CD4-positive, alpha-beta memory T cell (primary cell): ENCODE data around the gene SLC38A9. TPM values are rescaled to one million over a fixed set of nuclear protein-coding genes. Genes with fewer than 3 reads are reported as not detected.

Experiments
- CTCF ChIA-PET: fragments of 350-600 bp; sonication (Branson Sonifier 250); formaldehyde crosslinking; loops from one replicate; lab custom pipeline; 2021; ENCODE audit warnings: inconsistent platforms; ENCODE audit not compliant: partially characterized antibody; lab: Charles Lee
- POLR2A ChIA-PET: fragments of 350-600 bp; sonication (Branson Sonifier 250); formaldehyde crosslinking; loops from one replicate; lab custom pipeline; 2021; ENCODE audit not compliant: partially characterized antibody; lab: Charles Lee
- DNase-seq, 5 donors: peaks; one replicate each; pipeline versions ENCODE4 v3.0.0 to v3.0.0-alpha.2; 2020 to 2022; ENCODE audit warnings: mixed read lengths in 1 of 5
- H3K27ac ChIP-seq: one replicate; pipeline ENCODE4 v1.7.0; 2013; ENCODE audit warnings: low read depth, low read length
- H3K27me3 ChIP-seq: 2 replicates; pipeline ENCODE4 v1.7.0; 2013; ENCODE audit warnings: mild to moderate bottlenecking, low read length, moderate library complexity; ENCODE audit not compliant: insufficient read depth
- H3K36me3 ChIP-seq: 2 replicates; pipeline ENCODE4 v1.7.0; 2013; ENCODE audit warnings: mild to moderate bottlenecking, low read length, moderate library complexity; ENCODE audit not compliant: insufficient read depth
- H3K4me1 ChIP-seq: 2 replicates; pipeline ENCODE4 v1.7.0; 2013; ENCODE audit warnings: mild to moderate bottlenecking, low read length, moderate library complexity; ENCODE audit not compliant: insufficient read depth
- H3K4me3 ChIP-seq, 2 donors: one replicate each; pipeline ENCODE4 v1.7.0; 2013; ENCODE audit warnings: low read length in 2 of 2, mild to moderate bottlenecking in 1 of 2
- H3K9me3 ChIP-seq, 2 donors: one replicate each; pipeline ENCODE4 v1.7.0; 2013; ENCODE audit warnings: low read length in 2 of 2, control low read depth in 1 of 2; ENCODE audit not compliant: control insufficient read depth in 1 of 2
- H3K27ac Mint-ChIP-seq, 7 donors: one replicate each; pipeline ENCODE4 v1.8.0; 2020 to 2021; ENCODE audit warnings: mixed read lengths in 7 of 7, mild to moderate bottlenecking in 6 of 7, inconsistent platforms in 3 of 7, moderate library complexity in 3 of 7
- H3K27me3 Mint-ChIP-seq, 2 donors: one replicate each; pipeline ENCODE4 v1.8.0; 2020 to 2021; ENCODE audit warnings: mixed read lengths in 2 of 2
- H3K36me3 Mint-ChIP-seq, 2 donors: one replicate each; pipeline ENCODE4 v1.8.0; 2020 to 2021; ENCODE audit warnings: mixed read lengths in 2 of 2, inconsistent platforms in 1 of 2, mild to moderate bottlenecking in 1 of 2
- H3K4me1 Mint-ChIP-seq, 4 donors: one replicate each; pipeline ENCODE4 v1.8.0; 2020 to 2021; ENCODE audit warnings: mixed read lengths in 4 of 4, mild to moderate bottlenecking in 1 of 4
- H3K4me3 Mint-ChIP-seq, 8 donors: one replicate each; pipeline ENCODE4 v1.8.0; 2020 to 2021; ENCODE audit warnings: mixed read lengths in 8 of 8, mild to moderate bottlenecking in 7 of 8, moderate library complexity in 6 of 8, inconsistent platforms in 3 of 8
- H3K9me3 Mint-ChIP-seq, 8 donors: one replicate each; pipeline ENCODE4 v1.8.0; 2020 to 2021; ENCODE audit warnings: mixed read lengths in 8 of 8, mild to moderate bottlenecking in 5 of 8, inconsistent platforms in 3 of 8, moderate library complexity in 1 of 8
- intact Hi-C: fragments of 100-400 bp; cut with micrococcal nuclease; formaldehyde crosslinking; loops from one replicate; pipeline ENCODE4 v1.15.1; 2023
- polyA plus RNA-seq, 2 donors: library from polyadenylated mRNA; unstranded; fragments of 300-500 nt; fragmentation: Illumina TruSeq; gene quantifications; one replicate each; pipeline ENCODE4 v1.2.3, GENCODE V29; 2021
- total RNA-seq, 2 experiments: library from RNA; stranded (reverse); gene quantifications; one replicate each; pipeline ENCODE4 v1.2.3, GENCODE V29; 2021

Gene SLC38A9
- total and polyA plus RNA-seq, 4 experiments from 2014 or later: 7.0 to 28.2 (median 22.0) TPM

DNA sequence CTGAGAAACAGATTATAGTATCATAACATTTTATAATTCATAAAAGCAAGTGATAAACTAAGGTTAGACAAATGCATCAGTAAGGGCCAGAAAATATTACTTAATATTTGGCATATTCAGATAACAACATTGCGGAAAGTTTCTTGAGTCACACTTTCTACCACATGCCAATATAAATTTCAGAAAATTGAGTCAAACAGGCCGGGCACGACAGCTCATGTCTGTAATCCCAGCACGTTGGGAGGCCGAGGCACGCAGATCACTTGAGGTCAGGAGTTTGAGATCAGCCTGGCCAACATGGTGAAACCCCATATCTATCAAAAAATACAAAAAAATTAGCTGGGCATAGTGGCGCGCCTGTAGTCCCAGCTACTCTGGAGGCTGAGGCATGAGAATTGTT, 47.1 kb downstream of the SLC38A9 start:
- no peaks in the 10 kb centered on the region for H3K36me3 ChIP-seq
- no peaks in the 10 kb centered on the region for H3K27me3 ChIP-seq
- no peak overlapping the region for H3K27ac ChIP-seq
- H3K9me3 ChIP-seq: no peaks in the 10 kb centered on the region
- CTCF ChIA-PET: interaction anchor here (0.9 kb wide), 1 partner anchor 13 kb away, joined by 3 read pairs; no protein-coding TSS in a partner anchor
- H3K4me1 Mint-ChIP-seq: no peaks in the 10 kb centered on the region
- no peak overlapping the region for H3K27ac Mint-ChIP-seq
- H3K36me3 Mint-ChIP-seq: peaks cover 19 to 33% of the 10 kb centered on the region in 2 donors
- no peak overlapping the region for H3K4me3 Mint-ChIP-seq
- no peaks in the 10 kb centered on the region for H3K27me3 Mint-ChIP-seq
- intact Hi-C loops: no loop called here
- H3K4me3 ChIP-seq: no peak overlapping the region
- no peak for DNase-seq
- POLR2A ChIA-PET: no interaction called here
- no peaks in the 10 kb centered on the region for H3K9me3 Mint-ChIP-seq
- no peaks in the 10 kb centered on the region for H3K4me1 ChIP-seq

- Histone ChIP-seq H3K4me3 (no peak overlapping the region), H3K27me3 (no peaks in the 10 kb centered on the region), H3K36me3 (no peaks in the 10 kb centered on the region), H3K9me3 (no peaks in the 10 kb centered on the region), H3K4me1 (no peaks in the 10 kb centered on the region), H3K27ac (no peak overlapping the region)
- no peaks in the 10 kb centered on the region for H3K27me3 Mint-ChIP-seq
- no peak overlapping the region for H3K4me3 Mint-ChIP-seq
- intact Hi-C loops: no loop called here
- ChIA-PET CTCF (no interaction called here), POLR2A (no interaction called here)
- no peaks in the 10 kb centered on the region for H3K9me3 Mint-ChIP-seq
- no peak for DNase-seq
- H3K4me1 Mint-ChIP-seq: no peaks in the 10 kb centered on the region
- H3K36me3 Mint-ChIP-seq: peaks cover 12 to 31% of the 10 kb centered on the region in 2 donors
- peak overlapping the region in 1 of 7 donors; percentile 1 for H3K27ac Mint-ChIP-seq
Measured at GRCh38 chr5:55657443-55657842, 54.7 kb downstream of the SLC38A9 start.

GRCh38 chr5:55650386-55650785, 61.7 kb downstream of the SLC38A9 start:
- Mint-ChIP-seq H3K27ac (peak overlapping the region; percentile 7 to 85 (median 43)), H3K36me3 (peaks cover 13 to 38% of the 10 kb centered on the region in 2 donors), H3K4me3 (peak overlapping the region in 6 of 8 donors; percentile 3 to 66 (median 32)), H3K27me3 (no peaks in the 10 kb centered on the region), H3K9me3 (no peaks in the 10 kb centered on the region), H3K4me1 (peaks cover 10 to 26% (median 21%) of the 10 kb centered on the region in 4 donors)
- H3K27me3 ChIP-seq: no peaks in the 10 kb centered on the region
- no peaks in the 10 kb centered on the region for H3K9me3 ChIP-seq
- DNase-seq: peak in 4 of 5 donors; percentile 17 to 50 (median 34)
- H3K27ac ChIP-seq: no peak overlapping the region
- intact Hi-C loops: no loop called here
- H3K4me3 ChIP-seq: no peak overlapping the region
- POLR2A ChIA-PET: interaction anchor here (0.7 to 0.9 kb wide), 2 partner anchors 264 to 342 kb away, joined by 3 read pairs; no protein-coding TSS in a partner anchor
- H3K4me1 ChIP-seq: peaks cover 15% of the 10 kb centered on the region
- H3K36me3 ChIP-seq: no peaks in the 10 kb centered on the region
- CTCF ChIA-PET: no interaction called here

DNA sequence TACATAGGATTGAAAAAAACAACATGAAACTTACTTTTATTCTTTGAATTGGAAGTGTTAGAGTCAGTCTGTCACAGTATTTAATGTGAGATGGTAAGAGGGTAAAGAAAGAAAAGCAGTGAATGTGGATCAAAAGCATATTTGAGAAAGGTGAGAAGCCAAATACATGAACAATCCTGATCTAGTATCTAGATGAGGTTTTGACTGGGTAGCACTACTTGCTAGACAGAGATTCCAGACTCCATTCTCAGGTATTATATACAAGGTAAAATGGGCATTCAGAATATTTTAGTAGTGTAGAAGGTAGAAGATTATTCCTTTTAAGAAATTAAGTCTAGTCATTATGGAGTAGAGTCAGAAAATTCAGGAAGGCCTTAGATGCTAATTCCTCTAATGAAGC, 62.2 kb downstream of the SLC38A9 start:
- no peak for DNase-seq
- H3K27me3 ChIP-seq: no peaks in the 10 kb centered on the region
- H3K36me3 ChIP-seq: no peaks in the 10 kb centered on the region
- Mint-ChIP-seq H3K27ac (peak overlapping the region; percentile 7 to 85 (median 43)), H3K9me3 (no peaks in the 10 kb centered on the region), H3K27me3 (no peaks in the 10 kb centered on the region), H3K4me1 (peaks cover 10 to 26% (median 21%) of the 10 kb centered on the region in 4 donors), H3K36me3 (peaks cover 16 to 41% of the 10 kb centered on the region in 2 donors), H3K4me3 (peak overlapping the region in 5 of 8 donors; percentile 3 to 66 (median 23))
- no peak overlapping the region for H3K27ac ChIP-seq
- intact Hi-C loops: no loop called here
- no peak overlapping the region for H3K4me3 ChIP-seq
- H3K9me3 ChIP-seq: no peaks in the 10 kb centered on the region
- POLR2A ChIA-PET: interaction anchor here (0.7 to 0.9 kb wide), 2 partner anchors 263 to 341 kb away, joined by 3 read pairs; no protein-coding TSS in a partner anchor
- peaks cover 15% of the 10 kb centered on the region for H3K4me1 ChIP-seq
- CTCF ChIA-PET: no interaction called here

DNA sequence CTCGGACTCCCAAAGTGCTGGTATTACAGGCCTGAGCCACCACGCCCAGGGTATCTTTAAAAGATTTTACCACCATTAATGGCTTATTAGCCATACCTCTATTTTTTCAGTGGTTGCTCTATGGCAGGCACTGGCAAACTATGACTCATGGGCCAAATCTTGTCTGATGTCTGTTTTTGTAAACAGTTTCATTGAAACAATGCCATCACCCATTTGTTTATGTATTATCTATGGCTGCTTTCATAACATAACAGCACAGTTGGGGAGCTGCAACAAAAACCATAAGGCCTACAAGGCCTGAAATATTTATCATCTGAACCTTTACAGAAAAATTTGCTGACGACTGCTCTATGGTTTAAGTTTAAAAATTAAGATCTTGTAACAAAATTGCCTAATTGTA, 66.8 kb downstream of the SLC38A9 start:
- H3K36me3 Mint-ChIP-seq: peaks cover 30 to 51% of the 10 kb centered on the region in 2 donors
- H3K4me1 Mint-ChIP-seq: peaks cover 5 to 18% (median 9%) of the 10 kb centered on the region in 4 donors
- intact Hi-C loops: no loop called here
- H3K4me1 ChIP-seq: peaks cover 8% of the 10 kb centered on the region
- no peaks in the 10 kb centered on the region for H3K27me3 ChIP-seq
- no peak overlapping the region for H3K27ac ChIP-seq
- no peaks in the 10 kb centered on the region for H3K9me3 ChIP-seq
- H3K27me3 Mint-ChIP-seq: no peaks in the 10 kb centered on the region
- no peak overlapping the region for H3K27ac Mint-ChIP-seq
- CTCF ChIA-PET: no interaction called here
- POLR2A ChIA-PET: no interaction called here
- H3K4me3 Mint-ChIP-seq: no peak overlapping the region
- no peak for DNase-seq
- no peaks in the 10 kb centered on the region for H3K9me3 Mint-ChIP-seq
- no peak overlapping the region for H3K4me3 ChIP-seq
- no peaks in the 10 kb centered on the region for H3K36me3 ChIP-seq

- H3K36me3 ChIP-seq: no peaks in the 10 kb centered on the region
- ChIA-PET POLR2A (no interaction called here), CTCF (interaction anchor here (0.6 kb wide), 1 partner anchor 331 kb away, joined by 3 read pairs; the partner anchor contains the start of gene DHX29)
Measured at GRCh38 chr5:55638455-55638854, 73.7 kb downstream of the SLC38A9 start.

GRCh38 chr5:55638051-55638450, 74.1 kb downstream of the SLC38A9 start:
- Histone ChIP-seq H3K27me3 (no peaks in the 10 kb centered on the region), H3K9me3 (no peaks in the 10 kb centered on the region), H3K4me1 (no peaks in the 10 kb centered on the region), H3K27ac (no peak overlapping the region), H3K36me3 (no peaks in the 10 kb centered on the region), H3K4me3 (no peak overlapping the region)
- intact Hi-C loops: no loop called here
- no peaks in the 10 kb centered on the region for H3K9me3 Mint-ChIP-seq
- ChIA-PET POLR2A (no interaction called here), CTCF (interaction anchor here (0.6 kb wide), 1 partner anchor 331 kb away, joined by 3 read pairs; the partner anchor contains the start of gene DHX29)
- H3K27ac Mint-ChIP-seq: no peak overlapping the region
- H3K27me3 Mint-ChIP-seq: no peaks in the 10 kb centered on the region
- H3K36me3 Mint-ChIP-seq: peaks cover 28 to 31% of the 10 kb centered on the region in 2 donors
- DNase-seq: no peak
- no peak overlapping the region for H3K4me3 Mint-ChIP-seq
- H3K4me1 Mint-ChIP-seq: peaks cover 0 to 9% (median 5%) of the 10 kb centered on the region in 4 donors

More at GRCh38 chr5:55638455-55638854, 73.7 kb downstream of the SLC38A9 start:
- DNase-seq: no peak
- Histone ChIP-seq H3K4me1 (no peaks in the 10 kb centered on the region), H3K27ac (no peak overlapping the region), H3K4me3 (no peak overlapping the region), H3K27me3 (no peaks in the 10 kb centered on the region), H3K9me3 (no peaks in the 10 kb centered on the region)
- Mint-ChIP-seq H3K9me3 (no peaks in the 10 kb centered on the region), H3K27me3 (no peaks in the 10 kb centered on the region), H3K36me3 (peaks cover 28 to 30% of the 10 kb centered on the region in 2 donors), H3K4me1 (peaks cover 0 to 8% (median 5%) of the 10 kb centered on the region in 4 donors), H3K4me3 (no peak overlapping the region), H3K27ac (no peak overlapping the region)
- intact Hi-C loops: no loop called here
